ENCODE data around the gene STARD7. TPM values are rescaled to one million over a fixed set of nuclear protein-coding genes. Genes with fewer than 3 reads are reported as not detected.

Gene STARD7
- total RNA-seq, 1 experiment from 2014 or later = 105 TPM

GRCh38 chr2:96201338-96201737 lies 7.3 kb downstream of the STARD7 start:
- BruUV-seq (replicated peaks) = no TSS peak

GRCh38 chr2:96198921-96199320 lies 9.7 kb downstream of the STARD7 start:
- intact Hi-C loops (cut with micrococcal nuclease) = no loop called here
- no peak overlapping the region for H3K4me3 Mint-ChIP-seq (ENCODE audit: unreplicated experiment)
- ChIA-PET POLR2A (interaction anchor here (0.8 to 2.7 kb wide), 2 partner anchors 10 to 66 kb away, joined by 3 to 15 read pairs; partner anchors contain the start of gene STARD7), CTCF (interaction anchor here (0.6 to 4.8 kb wide), 2 partner anchors 24 to 60 kb away, joined by 3 to 37 read pairs; no protein-coding TSS in a partner anchor)
- TF ChIP-seq CTCF (IDR thresholded peaks at IDR 0.05; ENCODE audit: unreplicated experiment) = no peak
- H3K27ac Mint-ChIP-seq (ENCODE audit: low read depth, unreplicated experiment) = no peak overlapping the region
- no peak for DNase-seq (ENCODE audit: unreplicated experiment)
- no peaks in the 10 kb centered on the region for H3K27me3 Mint-ChIP-seq (ENCODE audit: insufficient read depth, unreplicated experiment)
- H3K9me3 Mint-ChIP-seq (ENCODE audit: unreplicated experiment) = no peaks in the 10 kb centered on the region
- H3K36me3 Mint-ChIP-seq (ENCODE audit: insufficient read depth, unreplicated experiment) = peaks cover 21% of the 10 kb centered on the region
- no TSS peak for BruUV-seq (replicated peaks)
- H3K4me1 Mint-ChIP-seq (ENCODE audit: insufficient read depth, unreplicated experiment) = peaks cover 21% of the 10 kb centered on the region

More at GRCh38 chr2:96201338-96201737, 7.3 kb downstream of the STARD7 start:
- ChIA-PET CTCF (interaction anchor here (1.1 to 4.8 kb wide), 5 partner anchors 27 to 179 kb away, joined by 4 to 37 read pairs (median 4); no protein-coding TSS in a partner anchor), POLR2A (interaction anchor here (1.0 to 1.6 kb wide), 3 partner anchors 16 to 66 kb away, joined by 3 to 6 read pairs (median 6); no protein-coding TSS in a partner anchor)
- Mint-ChIP-seq H3K27me3 (ENCODE audit: insufficient read depth, unreplicated experiment) (no peaks in the 10 kb centered on the region), H3K27ac (ENCODE audit: low read depth, unreplicated experiment) (no peak overlapping the region), H3K4me1 (ENCODE audit: insufficient read depth, unreplicated experiment) (peaks cover 37% of the 10 kb centered on the region), H3K9me3 (ENCODE audit: unreplicated experiment) (no peaks in the 10 kb centered on the region), H3K36me3 (ENCODE audit: insufficient read depth, unreplicated experiment) (peaks cover 15% of the 10 kb centered on the region), H3K4me3 (ENCODE audit: unreplicated experiment) (no peak overlapping the region)
- intact Hi-C loops (cut with micrococcal nuclease) = no loop called here
- DNase-seq (ENCODE audit: unreplicated experiment) = no peak
- TF ChIP-seq CTCF (IDR thresholded peaks at IDR 0.05; ENCODE audit: unreplicated experiment) = no peak

GRCh38 chr2:96197546-96198255 lies 10.9 kb downstream of the STARD7 start:
- no peaks in the 10 kb centered on the region for H3K9me3 Mint-ChIP-seq (ENCODE audit: unreplicated experiment)
- ChIA-PET CTCF (interaction anchor here (0.6 to 2.1 kb wide), 3 partner anchors 23 to 61 kb away, joined by 3 to 11 read pairs (median 3); no protein-coding TSS in a partner anchor), POLR2A (no interaction called here)
- H3K27ac Mint-ChIP-seq (ENCODE audit: low read depth, unreplicated experiment) = no peak overlapping the region
- intact Hi-C loops (cut with micrococcal nuclease) = no loop called here
- no peak for TF ChIP-seq CTCF (IDR thresholded peaks at IDR 0.05; ENCODE audit: unreplicated experiment)
- H3K36me3 Mint-ChIP-seq (ENCODE audit: insufficient read depth, unreplicated experiment) = peaks cover 29% of the 10 kb centered on the region
- H3K27me3 Mint-ChIP-seq (ENCODE audit: insufficient read depth, unreplicated experiment) = no peaks in the 10 kb centered on the region
- H3K4me3 Mint-ChIP-seq (ENCODE audit: unreplicated experiment) = no peak overlapping the region
- BruUV-seq (replicated peaks) = no TSS peak
- DNase-seq (ENCODE audit: unreplicated experiment) = peak; percentile 10
- H3K4me1 Mint-ChIP-seq (ENCODE audit: insufficient read depth, unreplicated experiment) = peaks cover 9% of the 10 kb centered on the region

- no peak for TF ChIP-seq CTCF (IDR thresholded peaks at IDR 0.05; ENCODE audit: unreplicated experiment)
- Mint-ChIP-seq H3K9me3 (ENCODE audit: unreplicated experiment) (no peaks in the 10 kb centered on the region), H3K4me3 (ENCODE audit: unreplicated experiment) (no peak overlapping the region), H3K27me3 (ENCODE audit: insufficient read depth, unreplicated experiment) (no peaks in the 10 kb centered on the region), H3K4me1 (ENCODE audit: insufficient read depth, unreplicated experiment) (peaks cover 2% of the 10 kb centered on the region), H3K27ac (ENCODE audit: low read depth, unreplicated experiment) (no peak overlapping the region), H3K36me3 (ENCODE audit: insufficient read depth, unreplicated experiment) (peaks cover 51% of the 10 kb centered on the region)
- intact Hi-C loops (cut with micrococcal nuclease) = no loop called here
- DNase-seq (ENCODE audit: unreplicated experiment) = no peak
- BruUV-seq (replicated peaks) = no TSS peak
- CTCF ChIA-PET = interaction anchor here (0.7 kb wide), 1 partner anchor 8 kb away, joined by 3 read pairs; no protein-coding TSS in a partner anchor
- POLR2A ChIA-PET = interaction anchor here (0.9 kb wide), 1 partner anchor 13 kb away, joined by 5 read pairs; the partner anchor contains the start of gene STARD7
These were observed 13.1 kb downstream of the STARD7 start for GRCh38 chr2:96195410-96196066.
